HG02938 (cell line): ENCODE data around the gene B3GNT9.
A peak's percentile ranks its signal among the peaks of the same experiment; 100 is the strongest.

Experiments
- ATAC-seq: cut with Tn5 transposase; IDR thresholded peaks from one replicate; pipeline ENCODE4 v1.9.1; 2021; ENCODE audit warnings: mild to moderate bottlenecking, moderate library complexity; ENCODE audit not compliant: unreplicated experiment

Gene B3GNT9

GRCh38 chr16:67116388-67117311 lies 34.1 kb downstream of the B3GNT9 start:
- ATAC-seq: no peak

- ATAC-seq: no peak
Observed at GRCh38 chr16:67115639-67116038, 35.2 kb downstream of the B3GNT9 start.

GRCh38 chr16:67114793-67115192 lies 36.0 kb downstream of the B3GNT9 start:
- ATAC-seq: no peak

GRCh38 chr16:67112591-67113399 lies 38.0 kb downstream of the B3GNT9 start:
- no peak for ATAC-seq

- no peak for ATAC-seq
Observed at GRCh38 chr16:67111951-67112444, 38.8 kb downstream of the B3GNT9 start.

- ATAC-seq: peak; percentile 79
Observed at GRCh38 chr16:67109407-67110135, 41.2 kb downstream of the B3GNT9 start, which contains the start of gene PHAF1. Gene PHAF1 (plus strand): TSS chr16:67109941. CDS start chr16:67110176, 235 bp downstream.

- ATAC-seq: no peak
Observed at GRCh38 chr16:67108931-67109406, 41.8 kb downstream of the B3GNT9 start.

GRCh38 chr16:67108489-67108888 lies 42.3 kb downstream of the B3GNT9 start:
- ATAC-seq: no peak

- ATAC-seq: no peak
Observed at GRCh38 chr16:67105881-67106280, 44.9 kb downstream of the B3GNT9 start.

GRCh38 chr16:67105246-67105645 lies 45.6 kb downstream of the B3GNT9 start:
- no peak for ATAC-seq

GRCh38 chr16:67104845-67105244 lies 46.0 kb downstream of the B3GNT9 start:
- no peak for ATAC-seq

- no peak for ATAC-seq
Observed at GRCh38 chr16:67104061-67104460, 46.7 kb downstream of the B3GNT9 start.

GRCh38 chr16:67101311-67102082 lies 49.3 kb downstream of the B3GNT9 start:
- no peak for ATAC-seq

GRCh38 chr16:67100569-67101310 lies 50.1 kb downstream of the B3GNT9 start:
- ATAC-seq: no peak

- ATAC-seq: no peak
Observed at GRCh38 chr16:67098599-67098998, 52.2 kb downstream of the B3GNT9 start.
